K562 (cell line): ENCODE data around the gene OR2AT4. TPM values are rescaled to one million over a fixed set of nuclear protein-coding genes. Genes with fewer than 3 reads are reported as not detected.

Experiments
- ATF3 ChIP-seq, 2 experiments: fragments of 450-650 bp in 1 of 2; sonication (generic) in 1 of 2; formaldehyde crosslinking in 1 of 2; IDR thresholded peaks in 1 of 2; conservative IDR thresholded peaks in 1 of 2; 2 replicates each; pipeline versions ENCODE4 v1.6.1 to v1.8.1; 2016 to 2023; ENCODE audit warnings: mild to moderate bottlenecking in 2 of 2, moderate library complexity in 2 of 2, inconsistent platforms in 1 of 2, missing genetic modification reagents in 1 of 2
- ETV5 ChIP-seq: sonication (generic); formaldehyde crosslinking; IDR thresholded peaks from 2 replicates; pipeline ENCODE4 v1.4.0; 2020; ENCODE audit warnings: low read depth, mild to moderate bottlenecking, missing genetic modification reagents
- KDM2B ChIP-seq: fragments of 250-450 bp; sonication (Bioruptor Pico); IDR thresholded peaks from 2 replicates; pipeline ENCODE4 v1.8.0; 2021; ENCODE audit warnings: mild to moderate bottlenecking, moderate library complexity
- MCM5 ChIP-seq: fragments of 450-650 bp; IDR thresholded peaks from 2 replicates; pipeline ENCODE4 v1.6.1; 2016; ENCODE audit warnings: low read depth
- MITF ChIP-seq: IDR thresholded peaks from 2 replicates; pipeline ENCODE4 v1.6.1; 2014; ENCODE audit warnings: antibody characterized with exemption
- PCBP2 ChIP-seq: fragments of 200-400 bp; formaldehyde crosslinking; IDR thresholded peaks from 2 replicates; pipeline ENCODE4 v1.6.1; 2018; ENCODE audit warnings: low read length, low read depth, mild to moderate bottlenecking, moderate library complexity; ENCODE audit not compliant: poor library complexity, severe bottlenecking
- PHB ChIP-seq: fragments of 250-450 bp; sonication (Bioruptor Pico); IDR thresholded peaks from 2 replicates; pipeline ENCODE4 v1.5.0; 2021
- ZBTB40 ChIP-seq, 2 experiments: fragments of 450-650 bp in 1 of 2; sonication (generic) in 1 of 2; formaldehyde crosslinking in 1 of 2; IDR thresholded peaks; 2 replicates each; pipeline versions ENCODE4 v1.7.1 to v1.9.0; 2016 to 2022; ENCODE audit warnings: inconsistent platforms in 1 of 2, mild to moderate bottlenecking in 1 of 2, missing genetic modification reagents in 1 of 2
- ZNF277 ChIP-seq: fragments of 250-450 bp; sonication (Bioruptor Pico); IDR thresholded peaks from 2 replicates; pipeline ENCODE4 v1.8.0; 2022; ENCODE audit warnings: inconsistent platforms, mild to moderate bottlenecking, moderate library complexity, borderline replicate concordance
- ZNF449 ChIP-seq: fragments of 250-450 bp; sonication (Bioruptor Pico); IDR thresholded peaks from 2 replicates; pipeline ENCODE4 v1.8.0; 2022; ENCODE audit warnings: moderate library complexity, mild to moderate bottlenecking, inconsistent platforms
- polyA plus RNA-seq, 8 experiments: library from polyadenylated mRNA; depleted of rRNA in 4 of 8; stranded (reverse) in 5 of 8; unstranded in 3 of 8; fragments of >200 nt; fragmentation: Nextera tagmentation in 2 of 8; fragmentation: Illumina TruSeq in 1 of 8; extraction: Ambion mirVana in 2 of 8; extraction: Trizol in 1 of 8; gene quantifications; 2 replicates each; pipeline versions ENCODE4 v1.2.1 to v1.2.3, GENCODE V29; 2011 to 2014; ENCODE audit warnings: inconsistent platforms in 1 of 8, missing spikeins in 1 of 8
- total RNA-seq, 7 experiments: library from RNA; depleted of rRNA in 6 of 7; stranded (reverse); fragments of >200 nt in 6 of 7; fragmentation: Illumina TruSeq in 2 of 7; extraction: Trizol in 2 of 7; gene quantifications; 2 replicates each; pipeline versions ENCODE4 v1.2.1 to v1.2.3, GENCODE V29; 2011 to 2021; ENCODE audit warnings: low replicate concordance in 1 of 7

OR2AT4 gene
- total and polyA plus RNA-seq, 9 of the 15 experiments (the other 6 are each of a cell fraction or from before 2014, with no cell fraction given) = 0.86 to 3.1 (median 2.0) TPM

DNA sequence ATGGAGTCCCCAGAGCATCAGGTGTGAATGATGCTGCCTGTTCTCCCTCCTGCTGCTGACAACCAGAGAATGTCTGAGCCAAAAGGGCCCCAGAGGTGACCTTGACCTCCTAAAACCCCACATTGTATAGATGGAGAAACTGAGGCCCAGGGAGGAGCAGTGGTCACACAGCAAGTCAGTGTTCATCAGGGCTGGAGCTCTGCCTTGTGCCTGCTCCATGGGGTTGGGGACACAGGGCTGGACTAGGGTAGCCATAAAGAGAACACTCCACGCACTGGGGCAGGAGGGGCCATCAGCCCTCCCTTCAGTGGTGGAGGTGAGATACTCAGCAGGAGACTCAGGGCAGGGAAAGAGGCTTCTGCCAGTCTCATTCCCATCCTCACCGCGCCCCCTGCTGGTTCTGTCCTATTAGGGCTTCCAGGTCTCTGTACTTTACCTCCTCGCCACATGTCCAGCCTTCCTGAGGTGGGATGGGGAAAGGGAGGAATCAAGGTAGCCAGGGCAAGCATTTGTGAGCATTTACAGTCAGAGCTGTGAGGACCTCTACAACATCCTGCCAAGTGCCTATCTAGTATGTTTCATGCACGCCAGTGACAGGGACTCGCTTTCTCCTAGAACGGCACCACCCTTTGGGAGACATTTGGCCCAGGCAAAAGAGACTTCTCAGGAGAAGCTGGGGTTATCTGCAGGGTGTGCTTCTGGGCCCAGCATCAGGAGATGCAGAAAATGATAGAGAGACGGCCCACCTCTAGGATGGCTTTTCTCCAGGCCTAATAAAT is 64.7 kb downstream of the OR2AT4 start (continued):
- no peak for TF ChIP-seq ZNF277 (CRISPR knock-in tag)
- TF ChIP-seq MITF = no peak
- no peak; the same call in 1 of the 2 replicates for TF ChIP-seq ETV5 (CRISPR knock-in tag)
- no peak for TF ChIP-seq ATF3 (IDR thresholded peaks at IDR 0.05)
- TF ChIP-seq ATF3 (CRISPR knock-in tag; conservative IDR thresholded peaks at IDR 0.05) = no peak
- peak; percentile 76; the same call in 1 of the 2 replicates for TF ChIP-seq PHB (CRISPR knock-in tag)
- TF ChIP-seq PCBP2 = no peak
- peak; percentile 5; the same call in 1 of the 2 replicates for TF ChIP-seq ZBTB40 (IDR thresholded peaks at IDR 0.05)
- no peak for TF ChIP-seq ZBTB40 (CRISPR knock-in tag; IDR thresholded peaks at IDR 0.05)
- no peak for TF ChIP-seq KDM2B (CRISPR knock-in tag)
- no peak for TF ChIP-seq MCM5
- no peak; the same call in 1 of the 2 replicates for TF ChIP-seq ZNF449 (CRISPR knock-in tag)
